ENCODE measurements around the gene NCF2.
A peak's percentile ranks its signal among the peaks of the same experiment; 100 is the strongest.

Gene NCF2

GRCh38 chr1:183559061-183559460 is 31.2 kb downstream of the NCF2 start:
- no peak for TF ChIP-seq CTCF (IDR thresholded peaks at IDR 0.05; ENCODE audit: low read depth, low read length)
- DNase-seq (ENCODE audit: low read depth in 2 of 2): no peak
- no peak overlapping the region for H3K4me3 ChIP-seq (replicated peaks in 1 of 2; ENCODE audit: low read depth in 2 of 2, low read length in 2 of 2)

GRCh38 chr1:183554577-183554976 is 35.7 kb downstream of the NCF2 start:
- H3K4me3 ChIP-seq (replicated peaks in 1 of 2; ENCODE audit: low read depth in 2 of 2, low read length in 2 of 2): no peak overlapping the region
- TF ChIP-seq CTCF (IDR thresholded peaks at IDR 0.05; ENCODE audit: low read depth, low read length): no peak
- DNase-seq (ENCODE audit: low read depth in 2 of 2): no peak

DNA sequence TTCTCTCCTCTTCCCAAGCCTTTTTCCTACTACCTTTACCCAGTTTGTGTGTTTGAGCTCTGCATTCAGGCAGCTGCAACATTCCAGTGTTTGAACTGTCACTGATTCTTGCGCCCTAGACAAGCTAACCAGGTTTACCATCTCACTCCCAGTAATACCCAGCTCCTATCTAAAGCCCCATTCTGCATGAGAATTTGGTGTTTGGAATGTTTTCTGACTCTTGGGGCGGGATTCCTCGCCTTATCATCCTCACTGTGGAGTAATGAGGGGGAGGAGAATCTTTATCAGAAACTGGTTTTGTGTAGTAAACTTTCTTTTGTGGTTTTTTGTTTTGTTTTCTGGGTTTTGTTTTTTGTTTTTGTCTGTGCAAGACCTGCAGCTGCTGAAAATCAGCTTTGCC is 36.5 kb downstream of the NCF2 start:
- DNase-seq (ENCODE audit: low read depth in 2 of 2): peak in 1 of 2 donors; percentile 12
- no peak overlapping the region for H3K4me3 ChIP-seq (replicated peaks in 1 of 2; ENCODE audit: low read depth in 2 of 2, low read length in 2 of 2)
- no peak for TF ChIP-seq CTCF (IDR thresholded peaks at IDR 0.05; ENCODE audit: low read depth, low read length)

DNA sequence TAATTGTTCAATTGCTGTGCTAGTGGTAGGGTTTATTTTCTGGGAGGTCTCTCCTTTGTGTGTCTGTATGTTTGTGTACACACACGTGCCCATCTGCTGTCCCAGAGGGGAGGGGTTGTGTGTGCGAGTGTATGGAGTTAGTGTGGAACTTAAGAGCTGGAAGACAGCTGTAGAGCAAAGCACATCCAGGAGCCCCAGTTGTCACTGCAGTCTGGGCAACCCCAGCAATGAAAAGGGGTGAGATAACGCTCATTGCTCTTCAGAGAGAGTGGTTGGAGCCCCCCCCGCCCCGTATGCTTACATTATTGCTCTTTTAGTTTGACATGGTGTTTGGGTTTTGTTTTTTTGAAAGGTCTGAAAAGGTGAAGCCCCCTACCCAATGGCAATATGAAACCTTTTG is 36.9 kb downstream of the NCF2 start:
- DNase-seq (ENCODE audit: low read depth in 2 of 2): no peak
- no peak for TF ChIP-seq CTCF (IDR thresholded peaks at IDR 0.05; ENCODE audit: low read depth, low read length)
- H3K4me3 ChIP-seq (replicated peaks in 1 of 2; ENCODE audit: low read depth in 2 of 2, low read length in 2 of 2): no peak overlapping the region

- no peak for DNase-seq (ENCODE audit: low read depth in 2 of 2)
- no peak overlapping the region for H3K4me3 ChIP-seq (replicated peaks in 1 of 2; ENCODE audit: low read depth in 2 of 2, low read length in 2 of 2)
- TF ChIP-seq CTCF (IDR thresholded peaks at IDR 0.05; ENCODE audit: low read depth, low read length): no peak
Measured at GRCh38 chr1:183552891-183553290, 37.4 kb downstream of the NCF2 start.

DNA sequence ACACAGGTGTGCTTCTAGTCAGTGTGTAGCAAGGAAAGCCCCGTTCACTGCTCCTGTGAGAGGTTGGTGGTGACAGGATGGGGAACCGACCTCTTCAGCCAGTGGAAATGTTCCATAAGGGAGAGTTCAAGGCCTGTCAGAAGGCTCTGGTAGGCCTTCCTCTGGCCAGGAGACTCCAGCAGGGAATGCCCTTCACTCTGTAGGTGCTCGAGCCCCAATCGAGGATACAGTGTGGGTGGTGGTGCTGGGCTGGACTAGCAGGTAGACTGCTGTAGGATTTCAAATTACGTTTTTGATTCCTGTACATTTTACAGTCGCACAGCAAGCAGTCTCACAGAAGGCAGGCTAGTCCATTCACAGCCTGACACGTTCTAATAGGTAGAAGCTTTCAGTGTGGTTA is 37.8 kb downstream of the NCF2 start:
- TF ChIP-seq CTCF (IDR thresholded peaks at IDR 0.05; ENCODE audit: low read depth, low read length): no peak
- H3K4me3 ChIP-seq (replicated peaks in 1 of 2; ENCODE audit: low read depth in 2 of 2, low read length in 2 of 2): no peak overlapping the region

GRCh38 chr1:183551924-183552323 is 38.3 kb downstream of the NCF2 start:
- DNase-seq (ENCODE audit: low read depth in 2 of 2): no peak
- H3K4me3 ChIP-seq (replicated peaks in 1 of 2; ENCODE audit: low read depth in 2 of 2, low read length in 2 of 2): no peak overlapping the region
- TF ChIP-seq CTCF (IDR thresholded peaks at IDR 0.05; ENCODE audit: low read depth, low read length): no peak

More for the DNA sequence above, 37.8 kb downstream of the NCF2 start:
- DNase-seq (ENCODE audit: low read depth in 2 of 2): no peak

Measured in cardiac fibroblast (primary cell).